Stimulated activated CD8-positive, alpha-beta memory T cell treated with anti-CD3 and anti-CD28 coated beads, Interleukin-7, amount 100 ng/mL, for 48 hours (primary cell): ENCODE results near the gene TMEM31.
"Not testable (repeated sequence)": the region's sequence is repeated elsewhere in the genome, so short reads cannot be mapped to it uniquely, and the experiment has no call there.

Source experiments
- DNase-seq, 2 donors: peaks; one replicate each; pipeline ENCODE4 v3.0.0-alpha.2; 2020; ENCODE audit warnings: low read depth in 1 of 2; ENCODE audit errors: extremely low read depth in 1 of 2

TMEM31 gene

GRCh38 chrX:103722505-103722904 is 11.8 kb downstream of the TMEM31 start:
- DNase-seq, result no peak

- no peak for DNase-seq
These were observed 15.8 kb downstream of the TMEM31 start for GRCh38 chrX:103726477-103726876.

GRCh38 chrX:103727115-103727514 is 16.4 kb downstream of the TMEM31 start:
- no peak for DNase-seq

GRCh38 chrX:103729015-103729414 is 18.3 kb downstream of the TMEM31 start:
- DNase-seq, result no peak

GRCh38 chrX:103730147-103730795 is 19.6 kb downstream of the TMEM31 start:
- DNase-seq, result no peak

GRCh38 chrX:103730796-103731493 is 20.2 kb downstream of the TMEM31 start:
- no peak for DNase-seq

- no peak for DNase-seq
These were observed 22.3 kb downstream of the TMEM31 start for GRCh38 chrX:103733017-103733416.

- no peak for DNase-seq
These were observed 23.5 kb downstream of the TMEM31 start for GRCh38 chrX:103734125-103734760.

DNA sequence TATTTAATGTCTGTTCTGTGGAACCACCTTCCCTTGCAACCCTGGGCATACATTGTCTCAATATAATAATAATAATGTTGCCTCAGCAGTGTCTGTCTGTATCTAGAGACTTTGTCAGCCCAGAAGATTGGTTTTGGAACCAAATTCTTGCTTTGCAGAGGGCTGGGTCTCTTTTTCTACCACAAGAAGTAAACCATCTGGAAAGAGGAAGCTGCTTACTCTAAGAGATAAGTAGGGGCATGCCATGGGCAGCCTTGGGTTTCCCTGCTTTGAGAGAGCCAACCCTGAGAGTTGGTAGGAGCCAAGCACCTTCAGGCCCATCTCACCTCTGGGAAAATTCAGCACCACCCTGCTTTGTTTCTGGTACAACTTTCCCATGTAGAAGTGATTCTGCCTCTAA is 27.0 kb downstream of the TMEM31 start:
- DNase-seq, result no peak

- DNase-seq, result no peak
These were observed 28.7 kb downstream of the TMEM31 start for GRCh38 chrX:103739421-103739820.

DNA sequence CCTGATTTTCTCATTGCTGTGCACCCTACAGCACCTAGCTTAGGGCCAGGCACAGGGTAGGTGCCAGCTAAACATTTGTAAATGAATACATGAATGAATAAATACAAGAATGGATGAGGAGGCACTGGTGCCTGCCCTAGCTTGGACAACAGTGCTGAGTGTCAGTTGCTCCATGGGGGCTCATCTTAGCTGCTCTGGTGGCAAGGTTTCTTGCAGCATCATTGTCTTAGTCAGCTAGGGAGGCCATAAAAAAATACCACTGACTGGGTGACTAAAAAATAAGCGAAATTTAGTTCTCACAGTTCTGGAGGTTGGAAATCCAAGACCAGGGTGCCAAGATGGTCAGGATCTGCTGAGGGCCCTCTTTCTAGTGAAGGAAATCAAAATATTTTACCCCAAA is 31.2 kb downstream of the TMEM31 start:
- DNase-seq, result no peak

- no peak for DNase-seq
These were observed 31.6 kb downstream of the TMEM31 start for GRCh38 chrX:103742339-103742738.

DNA sequence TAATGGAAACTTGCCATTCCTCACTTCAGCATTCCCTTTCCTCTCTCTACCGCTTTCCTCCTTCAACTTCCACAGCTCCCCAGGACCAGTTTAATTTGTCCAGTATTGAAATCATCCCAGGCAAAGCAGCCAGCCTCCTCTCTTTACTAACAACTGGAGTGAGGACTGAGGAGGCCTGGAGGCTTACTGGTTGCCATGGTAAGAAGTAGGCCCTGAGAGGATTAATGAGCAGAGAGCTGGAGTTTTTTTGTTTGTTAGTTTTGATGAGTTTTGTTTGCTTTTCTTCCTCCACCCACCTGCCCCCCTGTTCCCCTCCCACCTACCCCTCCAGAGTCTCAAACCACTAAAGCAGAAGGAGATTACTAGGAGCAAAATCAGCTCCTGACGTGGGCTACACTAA is 36.5 kb downstream of the TMEM31 start:
- no peak for DNase-seq

- no peak for DNase-seq
These were observed 43.7 kb downstream of the TMEM31 start for GRCh38 chrX:103754401-103754800.

DNA sequence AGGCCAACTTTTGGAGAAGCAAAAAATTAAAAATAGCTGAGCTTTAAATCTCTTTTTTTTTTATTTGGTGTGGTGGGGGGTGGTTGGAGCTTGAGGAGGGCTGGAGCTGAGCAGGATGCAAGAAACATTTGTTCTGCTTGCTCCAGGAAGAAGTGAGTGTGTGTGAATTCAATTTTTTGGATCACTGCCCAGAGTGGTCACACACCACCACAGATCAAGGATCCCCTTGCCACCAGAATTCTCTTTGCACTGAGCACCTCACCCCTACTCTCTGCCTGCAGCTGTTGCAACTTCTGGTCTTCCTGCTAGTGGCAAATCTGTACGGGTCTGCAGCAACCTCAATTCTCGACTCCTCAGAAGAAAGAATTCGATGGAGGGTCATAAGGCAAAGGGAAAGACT is 46.0 kb downstream of the TMEM31 start:
- DNase-seq, result no peak

- no peak for DNase-seq
These were observed 47.8 kb downstream of the TMEM31 start for GRCh38 chrX:103758555-103758954.

DNA sequence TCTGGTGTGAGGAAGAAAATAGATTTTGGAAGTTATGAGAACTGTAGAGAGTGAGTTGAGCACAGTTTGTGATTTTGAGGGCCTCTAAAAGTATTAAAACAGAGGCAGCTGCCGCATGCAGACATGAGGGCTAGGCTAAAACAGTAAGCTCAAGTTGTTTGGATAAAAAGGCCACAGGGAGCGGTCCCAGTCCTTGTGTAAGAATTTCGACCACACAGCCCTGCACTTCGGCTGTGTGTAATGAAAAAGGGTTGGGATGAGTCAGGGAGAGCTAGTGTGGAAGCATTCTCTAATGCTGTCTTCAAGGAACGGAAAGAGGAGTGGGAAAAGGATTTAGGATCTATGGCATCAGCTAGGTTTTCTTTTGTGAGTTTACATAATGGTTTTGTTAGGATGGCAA is 52.8 kb downstream of the TMEM31 start:
- DNase-seq, result not testable (repeated sequence)
